Measurements from ENCODE around the gene AGL.

GRCh38 chr1:99829269-99829668, 20.9 kb upstream of the AGL start:
- TF ChIP-seq ZBTB14 (CRISPR knock-in tag; IDR thresholded peaks at IDR 0.05) (no peak), HOXA3 (CRISPR knock-in tag; IDR thresholded peaks at IDR 0.05) (no peak), THRA (CRISPR knock-in tag; IDR thresholded peaks at IDR 0.05; ENCODE audit: borderline replicate concordance) (no peak), POLR2A (IDR thresholded peaks at IDR 0.05; ENCODE audit: insufficient read depth in 1 of 2, low read depth in 2 of 2, low read length in 2 of 2) (no peak), ATF3 (CRISPR knock-in tag; IDR thresholded peaks at IDR 0.05) (no peak), EZH2 (conservative IDR thresholded peaks at IDR 0.05; ENCODE audit: low read depth, low read length) (no peak)

All from HepG2 (cell line).